Stimulated activated CD8-positive, alpha-beta memory T cell treated with anti-CD3 and anti-CD28 coated beads, Interleukin-4, amount 100 ng/mL, for 48 hours (primary cell): ENCODE data around the gene BMF.

Experiments used
- DNase-seq: peaks from one replicate; pipeline ENCODE4 v3.0.0-alpha.2; 2020

Gene BMF

DNA sequence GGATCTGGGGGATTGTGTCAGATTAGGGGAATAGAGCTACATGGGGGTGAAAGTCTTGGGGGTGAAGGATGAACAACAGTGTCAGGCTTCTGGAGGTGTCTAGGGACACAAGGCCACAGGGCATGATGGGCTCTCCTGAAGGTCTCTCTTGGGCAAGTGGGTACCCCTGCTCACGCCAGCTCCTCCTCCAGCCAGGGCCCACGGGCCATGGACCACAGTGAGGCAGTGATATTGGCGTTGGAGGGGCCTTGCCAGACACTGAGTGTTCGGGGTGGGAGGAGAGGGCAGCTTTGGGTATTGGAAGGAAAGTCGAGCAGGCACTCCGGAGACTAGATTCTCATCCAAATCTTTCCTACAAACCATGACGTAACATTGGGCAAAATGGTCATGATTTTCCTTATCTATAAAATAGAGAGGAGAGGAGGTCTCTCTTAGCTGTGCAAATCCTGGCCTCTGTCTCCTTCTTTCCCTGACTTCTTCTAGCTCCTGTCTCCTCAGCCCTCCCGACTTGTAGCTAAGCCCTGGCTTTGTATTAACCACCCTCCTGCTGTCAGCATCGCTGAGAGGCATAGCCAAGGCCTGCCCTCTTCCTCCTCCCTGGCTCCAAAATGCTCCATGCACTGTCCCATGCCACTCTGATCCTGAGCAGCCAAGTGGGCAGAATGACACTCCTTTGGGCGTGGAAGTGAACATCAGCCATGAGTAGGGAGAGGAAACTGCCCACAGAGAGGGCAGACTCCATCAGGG, 45.7 kb downstream of the BMF start:
- DNase-seq = no peak

DNA sequence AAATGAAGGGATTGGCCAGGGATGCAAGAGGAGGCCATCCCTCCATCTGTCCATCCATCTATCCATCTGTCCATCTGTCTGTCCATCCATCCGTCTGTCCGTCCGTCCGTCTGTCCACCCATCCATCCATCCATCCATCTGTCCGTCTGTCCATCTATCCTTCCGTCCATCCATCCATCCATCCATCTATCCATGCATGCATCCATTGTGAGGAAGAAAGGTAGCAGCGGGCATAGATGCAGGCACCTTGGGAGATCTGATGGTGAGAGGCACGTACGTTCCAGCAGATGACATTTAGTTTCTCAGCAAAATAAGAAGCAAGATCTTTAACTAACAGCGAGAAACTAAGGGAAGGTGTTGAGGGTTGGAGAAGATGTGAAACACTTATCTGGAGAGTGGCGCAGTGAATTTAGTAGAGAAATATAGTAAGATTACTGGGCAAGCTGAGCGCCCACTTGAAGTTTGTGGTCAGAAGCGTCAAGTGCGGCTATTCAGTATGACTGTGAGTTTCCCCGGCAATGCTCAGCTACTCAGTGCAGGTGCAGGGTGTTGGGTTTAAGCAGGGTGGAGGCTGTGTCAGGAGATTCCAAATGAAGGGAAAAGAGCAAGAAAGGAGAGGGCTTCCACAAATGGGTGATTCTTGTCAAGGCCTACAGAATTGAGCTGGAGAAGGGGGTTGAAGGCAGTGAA, 47.3 kb downstream of the BMF start:
- DNase-seq = peak; percentile 57

DNA sequence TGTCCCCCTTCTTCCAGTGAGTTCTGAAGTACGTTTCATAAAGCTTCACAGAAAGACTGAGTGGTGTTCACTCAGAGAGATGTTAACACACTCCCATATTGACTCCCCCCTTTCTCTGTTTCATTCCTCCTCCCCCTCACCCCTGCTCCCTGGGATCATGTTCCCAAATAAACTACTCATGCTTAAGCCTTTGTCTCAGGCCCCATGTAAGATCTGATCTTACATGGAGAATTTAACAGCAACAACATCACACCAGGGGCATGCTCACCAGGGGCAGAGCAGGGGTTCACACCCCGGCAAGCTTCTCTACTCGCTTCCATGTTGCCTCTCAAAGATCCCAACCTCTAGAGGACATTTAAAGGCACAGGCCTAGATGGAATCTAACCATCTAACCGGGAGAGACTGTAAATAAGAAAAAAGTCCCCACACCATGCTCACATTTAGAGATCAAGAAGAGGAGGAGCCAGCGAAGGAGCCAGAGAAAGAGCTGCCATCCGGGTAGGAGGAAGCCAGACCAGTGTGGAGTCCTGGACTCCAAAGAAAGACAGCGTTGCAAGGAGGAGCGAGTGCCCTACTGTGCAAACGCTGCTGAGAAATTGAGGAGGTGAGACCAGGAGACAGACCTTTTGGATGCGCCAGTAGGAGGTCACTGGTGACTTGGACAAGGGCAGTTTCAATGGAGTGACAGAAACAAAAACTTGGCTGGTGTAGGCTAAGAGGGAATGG, 48.3 kb downstream of the BMF start:
- DNase-seq = no peak

DNA sequence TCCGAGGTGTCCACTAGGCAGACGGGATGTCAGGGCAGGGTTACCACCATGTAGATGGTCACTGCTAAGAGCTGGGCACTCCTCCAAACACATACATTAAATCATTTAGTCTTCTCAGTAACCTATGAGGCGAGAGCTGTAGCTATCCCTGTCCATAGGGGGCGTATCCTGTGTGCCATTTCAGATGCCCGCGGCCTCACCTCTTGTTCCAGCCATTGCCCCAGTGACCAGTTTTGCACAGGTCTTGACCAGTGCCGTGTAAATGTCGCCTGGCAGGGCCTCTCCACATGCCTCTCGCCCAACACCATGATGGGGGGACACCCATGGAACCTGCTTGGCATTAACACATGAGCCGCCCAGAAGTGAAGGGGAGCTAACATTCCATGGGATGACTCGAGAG, 48.9 kb downstream of the BMF start:
- no peak for DNase-seq

DNA sequence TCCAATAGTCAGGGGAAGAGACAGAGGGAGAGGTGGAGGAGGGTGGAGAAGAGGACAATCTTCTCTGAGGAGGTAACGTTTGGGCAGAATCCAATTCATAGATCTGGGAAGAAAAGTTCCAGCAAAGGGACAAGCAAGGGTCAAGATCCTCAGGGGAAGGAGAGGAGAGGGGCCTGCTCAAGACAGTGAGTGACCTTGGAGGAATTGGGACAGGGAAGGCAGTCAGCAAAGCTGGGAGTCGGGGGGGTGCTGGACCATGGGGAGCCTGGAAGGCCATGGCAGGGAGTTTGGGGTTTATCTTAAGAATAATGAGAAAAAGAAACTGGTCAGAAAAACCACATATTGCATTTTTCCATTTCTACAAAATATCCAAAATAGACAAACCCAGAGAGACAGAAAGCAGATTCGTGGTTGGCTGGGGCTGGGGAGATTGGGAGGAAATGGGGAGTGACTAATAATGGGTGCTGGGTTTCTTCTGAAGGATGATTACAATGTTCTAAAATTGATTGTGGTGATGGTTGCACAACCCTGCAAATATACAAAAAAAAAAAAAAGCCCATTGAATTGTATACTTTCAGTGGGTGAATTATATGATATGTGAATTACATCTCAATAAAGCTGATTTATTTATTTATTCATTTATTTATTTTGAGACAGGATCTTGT, 50.1 kb downstream of the BMF start:
- no peak for DNase-seq

DNA sequence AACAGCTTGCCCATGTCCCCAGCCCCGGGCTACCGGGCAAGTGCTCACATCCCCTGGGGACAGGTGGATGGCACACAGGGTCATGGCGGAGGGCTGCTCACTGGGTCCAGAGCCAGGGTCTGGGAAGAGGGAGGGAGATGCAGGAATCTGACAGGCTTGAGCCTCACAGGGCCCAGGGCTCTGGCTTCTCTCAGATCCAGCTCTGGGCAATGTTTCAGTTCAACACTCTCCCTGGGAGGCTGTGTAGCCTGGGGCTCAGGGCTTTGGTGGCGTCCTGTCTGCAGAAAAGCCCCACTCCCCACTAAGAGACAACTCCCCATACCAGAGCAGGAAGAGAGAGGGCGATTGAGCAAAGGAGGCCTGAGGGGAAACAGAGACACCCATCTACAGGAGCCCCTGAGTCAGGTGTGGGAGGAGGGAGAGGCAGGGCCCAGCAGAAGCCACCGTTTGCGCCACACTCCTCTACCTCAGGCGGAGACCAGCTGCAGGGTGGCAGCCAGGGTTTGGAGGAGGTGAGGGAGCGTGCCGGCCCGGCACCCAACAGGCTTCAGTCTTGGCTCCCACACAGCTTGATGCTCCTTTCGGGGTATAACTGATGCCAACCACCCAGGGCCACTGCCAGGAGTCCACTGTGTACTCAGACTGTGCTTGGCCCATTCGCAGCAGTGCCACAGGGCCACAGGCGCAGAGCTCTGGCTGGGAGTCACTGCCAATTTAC, 52.9 kb downstream of the BMF start:
- peak; percentile 46 for DNase-seq

DNA sequence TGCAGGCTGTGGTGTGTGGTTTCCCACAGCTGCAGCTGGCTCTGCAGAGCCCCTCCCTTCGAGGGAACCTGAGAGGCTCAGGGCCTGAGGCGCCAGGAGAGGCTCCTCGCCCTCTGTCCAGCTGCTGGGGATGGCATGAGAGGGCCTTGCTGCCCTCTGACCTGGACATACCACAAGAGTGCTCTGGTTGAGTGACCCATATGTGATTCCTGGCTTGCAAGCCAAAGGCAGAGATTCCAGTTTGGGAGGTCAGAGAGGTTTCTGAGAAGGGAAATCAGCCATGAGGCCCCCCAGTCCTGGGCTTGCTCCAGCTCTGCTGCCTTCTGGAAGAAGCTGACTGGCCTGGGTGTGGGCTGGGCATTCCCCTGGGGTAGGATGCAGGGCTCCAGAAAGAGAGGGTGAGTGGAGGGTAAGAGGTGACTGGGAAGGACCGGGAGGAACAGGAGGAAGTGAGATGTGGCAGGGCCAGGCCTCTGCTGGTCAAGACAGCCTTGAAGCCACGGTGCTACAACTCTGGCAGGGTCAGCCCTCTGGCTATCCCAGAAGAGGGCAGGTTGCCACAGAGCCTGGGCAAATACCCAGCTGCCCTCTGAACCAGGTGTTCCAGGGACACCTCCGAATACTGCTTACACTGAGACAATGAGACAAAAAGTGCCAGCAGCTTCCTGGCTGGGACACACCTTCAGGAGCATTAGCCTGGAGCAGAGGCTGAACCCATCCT, 53.7 kb downstream of the BMF start:
- DNase-seq = peak; percentile 58

- no peak for DNase-seq
These were observed 54.1 kb downstream of the BMF start for GRCh38 chr15:40054605-40054854.

- DNase-seq = peak; percentile 74
These were observed 54.7 kb downstream of the BMF start for GRCh38 chr15:40053831-40054604.

DNA sequence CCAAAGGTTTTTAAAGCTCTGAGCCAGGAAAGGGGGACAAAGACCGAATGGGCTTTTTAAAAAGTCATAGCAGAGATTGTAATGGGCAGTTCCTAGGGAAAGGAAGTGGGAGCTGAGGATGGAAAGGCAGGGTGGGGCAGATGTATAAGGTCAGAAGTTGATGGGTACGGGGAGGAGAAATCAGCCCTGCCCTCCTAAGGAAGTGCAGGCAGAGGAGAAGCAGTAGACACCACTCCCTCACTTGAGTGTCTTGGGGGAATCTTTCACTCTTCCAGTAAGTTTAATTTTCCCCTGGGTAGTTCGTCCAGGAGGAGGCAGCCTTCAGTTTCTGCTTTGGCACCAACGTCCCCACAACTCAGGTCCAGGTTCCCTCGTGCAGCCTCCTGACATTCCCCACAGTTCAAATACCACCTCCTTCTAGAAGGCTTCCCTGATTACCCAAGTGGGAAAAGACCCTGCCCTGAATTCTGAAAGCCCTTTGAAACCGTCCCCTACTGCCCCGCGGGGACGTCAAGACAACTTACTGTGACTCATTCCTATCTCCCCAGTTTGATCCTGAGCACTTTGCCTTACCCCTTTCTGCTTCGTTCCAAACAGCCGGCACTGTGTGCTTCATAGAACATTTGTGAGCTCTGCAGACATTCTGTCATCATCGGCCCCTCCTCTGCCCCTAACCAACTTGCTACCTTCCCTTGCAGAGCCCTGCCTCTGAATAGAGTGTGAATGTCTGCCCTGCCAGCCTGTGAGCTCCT, 55.4 kb downstream of the BMF start:
- no peak for DNase-seq

DNA sequence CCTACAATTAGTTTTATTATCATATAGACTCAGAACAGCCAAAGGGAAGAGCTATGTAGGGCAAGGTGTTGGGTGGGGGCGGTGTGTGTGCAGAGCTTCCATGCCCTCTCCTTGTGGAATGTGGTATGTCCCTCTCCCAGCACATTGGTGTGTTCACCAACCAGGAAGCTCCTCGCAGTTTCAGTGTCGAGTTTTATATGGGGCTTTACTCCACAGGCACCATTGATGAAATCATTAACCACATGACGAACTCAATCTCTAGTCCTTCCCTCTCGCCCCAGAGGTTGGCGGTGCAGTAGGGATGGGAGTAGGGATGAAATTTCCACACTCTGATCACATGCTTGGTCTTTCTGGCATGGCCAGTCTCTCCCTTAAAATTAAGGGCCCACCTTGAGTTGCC, 56.1 kb downstream of the BMF start:
- DNase-seq = no peak

DNA sequence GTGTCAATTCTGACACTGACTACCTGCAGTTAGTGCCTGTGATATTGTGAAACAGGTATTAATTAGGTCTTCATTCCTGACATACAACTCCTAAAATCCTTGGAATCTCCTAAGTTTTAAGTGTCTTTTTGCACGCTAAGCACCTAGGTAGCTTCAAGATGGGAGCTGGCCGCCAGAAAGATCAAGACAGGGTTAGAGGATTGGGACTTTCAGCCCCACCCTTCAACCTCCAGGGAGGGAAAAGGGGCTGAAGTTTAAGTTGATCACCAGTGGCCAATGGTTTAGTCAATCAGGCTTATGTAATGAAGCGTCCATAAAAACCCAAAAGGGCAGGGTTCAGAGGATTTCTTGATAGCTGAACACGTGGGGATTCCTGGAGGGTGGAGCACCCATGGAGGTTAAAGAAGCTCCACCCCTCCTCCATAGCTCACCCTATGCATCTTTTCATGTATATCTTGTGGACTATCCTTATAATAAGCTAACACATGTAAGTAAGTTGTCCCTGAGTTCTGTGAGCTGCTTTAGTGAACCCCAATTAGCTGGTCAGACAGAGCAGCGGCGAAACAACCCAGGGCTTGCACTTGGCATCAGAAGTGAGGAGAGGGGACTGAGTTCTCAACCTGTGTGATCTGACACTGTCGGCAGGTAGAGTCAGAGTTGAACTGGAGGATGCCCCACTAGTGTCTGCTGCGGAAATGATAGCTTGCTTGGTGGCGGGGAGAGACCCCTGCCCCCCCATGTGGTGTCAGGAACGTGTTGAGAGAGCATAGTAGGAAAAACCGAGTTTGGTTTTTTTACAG, 56.9 kb downstream of the BMF start:
- peak; percentile 29 for DNase-seq

DNA sequence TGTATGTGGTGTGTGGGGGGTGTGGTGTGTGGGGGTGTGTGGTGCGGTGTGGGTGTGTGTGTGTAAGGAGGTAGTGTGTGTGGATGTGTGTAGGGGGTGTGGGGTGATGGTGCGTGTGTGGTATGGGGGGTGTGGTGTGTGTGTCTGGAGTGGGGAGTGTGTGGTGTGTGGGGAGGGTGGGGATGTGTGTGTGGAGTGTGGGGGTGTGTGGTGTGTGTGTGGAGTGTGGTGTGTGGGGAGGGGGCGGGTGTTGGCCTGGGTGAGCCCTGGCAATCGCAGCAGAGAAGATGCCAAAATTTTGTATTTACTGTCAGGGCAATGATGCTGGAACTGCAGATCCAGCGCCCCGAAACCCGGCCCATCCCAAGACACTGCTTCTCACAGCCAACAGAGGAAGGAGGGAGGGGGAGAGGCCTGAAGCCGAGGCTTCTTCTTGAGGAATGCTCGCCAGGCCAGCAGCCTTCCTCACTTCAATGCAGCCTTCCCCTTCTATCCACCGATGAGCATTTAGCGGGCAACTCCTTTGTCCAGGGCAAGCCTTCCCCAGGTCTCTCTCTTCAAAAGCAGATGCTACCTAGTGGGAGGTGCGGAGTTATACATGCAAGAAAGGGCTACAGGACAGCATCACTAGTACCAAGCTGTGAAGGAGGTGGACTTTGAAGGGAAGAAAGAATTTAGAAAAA, 57.8 kb downstream of the BMF start:
- no peak for DNase-seq

- no peak for DNase-seq
These were observed 59.7 kb downstream of the BMF start for GRCh38 chr15:40048926-40049475.

GRCh38 chr15:40048211-40048792, 60.4 kb downstream of the BMF start:
- DNase-seq = peak; percentile 52

DNA sequence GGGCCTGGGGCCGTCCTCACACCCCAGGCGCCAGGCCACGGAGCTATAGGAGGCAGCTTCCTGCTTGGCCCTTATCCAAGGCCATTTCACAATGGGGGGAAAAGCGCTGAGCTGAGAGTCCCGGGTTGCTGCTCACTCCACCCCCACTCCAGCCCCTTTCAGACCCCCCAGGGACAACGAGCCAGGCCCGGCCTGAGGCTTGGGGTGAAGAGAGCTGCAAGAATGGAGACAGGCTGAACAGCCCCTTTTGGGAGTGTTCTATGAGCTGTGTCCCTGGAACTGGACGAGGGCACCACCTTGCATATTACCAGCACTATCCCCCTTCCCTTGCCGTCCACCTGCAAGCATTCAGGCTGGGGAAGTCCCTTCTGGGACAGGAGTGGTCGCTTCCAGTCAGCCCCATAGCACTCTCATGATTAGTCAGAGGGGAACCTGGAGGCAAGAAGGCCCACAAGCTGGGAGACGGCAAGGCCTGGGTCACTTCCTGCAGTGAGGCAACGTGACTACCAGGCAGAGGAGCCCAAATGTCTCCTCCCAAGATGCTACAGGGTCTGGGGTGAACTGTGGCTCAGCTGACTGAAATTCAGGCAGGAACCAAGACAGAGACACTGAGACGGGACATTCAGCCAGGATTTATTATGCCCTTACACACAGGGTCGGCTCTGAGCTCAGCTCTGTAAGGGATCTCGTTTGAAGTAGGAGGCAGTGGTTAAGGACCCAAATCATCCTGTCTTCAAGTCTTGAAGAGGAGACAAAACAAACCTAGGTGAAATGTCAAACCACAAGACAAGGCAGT, 61.1 kb downstream of the BMF start:
- DNase-seq = peak; percentile 81

DNA sequence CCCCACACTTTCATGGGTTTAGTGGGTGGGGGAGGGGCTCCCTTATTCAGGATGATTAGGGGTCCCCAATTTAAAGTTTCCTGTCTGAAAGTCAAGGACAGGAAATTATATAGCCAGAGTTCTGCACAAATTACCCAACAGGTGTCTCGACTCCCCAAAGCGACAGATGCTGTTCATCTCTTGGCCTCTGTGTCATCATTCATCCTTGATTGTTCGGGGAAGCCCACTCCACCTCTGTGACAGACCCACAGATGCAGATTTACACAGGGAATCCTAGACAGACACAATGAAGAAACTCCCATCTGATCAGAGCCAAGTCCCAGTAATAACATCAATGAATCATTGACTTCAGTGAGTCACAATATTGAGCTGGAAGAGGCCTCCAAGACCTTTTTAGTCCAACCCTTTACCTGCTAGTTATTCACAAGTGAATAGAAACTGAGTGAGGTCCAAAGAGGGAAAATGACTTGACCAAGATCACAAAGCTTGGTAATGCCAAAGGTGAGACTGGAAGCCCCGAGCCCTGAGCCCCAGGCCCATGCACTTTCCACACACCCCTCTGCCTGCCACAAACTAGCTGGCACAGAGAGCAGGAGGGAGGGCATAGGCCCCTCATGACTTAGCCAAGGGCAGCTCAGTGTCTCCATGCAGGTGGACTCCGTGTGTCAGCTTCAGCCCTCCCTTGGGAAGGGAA, 61.8 kb downstream of the BMF start:
- DNase-seq = no peak
